ENCODE data around the gene TMEM235. TPM values are rescaled to one million over a fixed set of nuclear protein-coding genes. Genes with fewer than 3 reads are reported as not detected.
A peak's percentile ranks its signal among the peaks of the same experiment; 100 is the strongest.

Gene TMEM235
- total RNA-seq, 1 donor from 2014 or later = not detected

DNA sequence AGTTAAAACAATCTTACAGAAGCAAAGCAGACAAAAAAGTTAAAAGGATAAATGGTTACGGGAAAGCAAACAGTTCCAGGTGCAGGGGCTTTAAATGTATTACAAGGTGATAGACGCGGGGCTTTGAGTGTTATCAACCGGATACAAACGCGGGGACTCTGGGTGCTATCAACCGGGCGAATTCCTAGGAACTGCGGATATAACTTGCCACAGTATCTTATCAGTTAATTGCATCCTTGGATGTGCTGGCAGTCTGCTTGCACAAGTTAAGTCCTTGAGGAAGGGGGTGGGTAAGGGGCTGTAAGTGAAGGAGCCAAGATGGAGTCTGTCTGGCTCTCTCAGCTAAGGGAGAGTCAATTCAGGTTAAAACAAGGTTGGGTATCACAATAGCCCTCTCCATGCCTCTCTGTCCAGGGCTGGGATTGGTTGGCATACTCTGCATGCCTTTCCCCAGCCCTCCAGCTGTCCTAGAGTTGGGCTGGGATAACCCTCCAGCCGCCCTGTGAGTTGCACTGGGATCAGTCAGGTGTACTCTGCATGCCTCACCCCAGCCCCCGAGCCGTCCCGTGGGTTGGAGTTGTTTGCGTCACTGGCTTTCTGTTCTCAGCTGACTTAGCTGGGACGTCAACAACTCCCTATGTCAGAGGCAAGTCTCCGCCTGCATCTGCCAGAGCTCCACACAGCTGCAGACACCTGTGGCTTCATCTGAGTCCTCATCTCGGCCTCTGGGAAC lies 40.9 kb downstream of the TMEM235 start:
- peak; percentile 66 for DNase-seq (ENCODE audit: low spot score)

DNA sequence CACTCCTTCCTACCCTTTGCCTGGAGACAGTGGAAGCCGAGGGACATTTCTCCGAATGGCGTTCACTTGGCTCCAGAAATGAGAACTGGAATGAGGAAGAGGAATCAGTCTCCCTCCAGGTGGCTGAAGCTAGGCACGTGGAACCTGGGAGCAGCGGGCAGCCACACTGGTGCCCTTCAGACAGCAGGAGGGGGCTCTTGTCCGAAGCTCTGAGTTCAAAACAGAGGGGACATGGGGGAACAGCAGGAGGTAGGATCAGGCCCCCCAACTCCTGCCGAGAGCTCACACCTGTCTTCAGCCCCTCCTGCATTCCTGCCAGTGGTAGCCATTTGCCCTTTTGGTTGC lies 41.5 kb downstream of the TMEM235 start:
- DNase-seq (ENCODE audit: low spot score) = no peak

DNA sequence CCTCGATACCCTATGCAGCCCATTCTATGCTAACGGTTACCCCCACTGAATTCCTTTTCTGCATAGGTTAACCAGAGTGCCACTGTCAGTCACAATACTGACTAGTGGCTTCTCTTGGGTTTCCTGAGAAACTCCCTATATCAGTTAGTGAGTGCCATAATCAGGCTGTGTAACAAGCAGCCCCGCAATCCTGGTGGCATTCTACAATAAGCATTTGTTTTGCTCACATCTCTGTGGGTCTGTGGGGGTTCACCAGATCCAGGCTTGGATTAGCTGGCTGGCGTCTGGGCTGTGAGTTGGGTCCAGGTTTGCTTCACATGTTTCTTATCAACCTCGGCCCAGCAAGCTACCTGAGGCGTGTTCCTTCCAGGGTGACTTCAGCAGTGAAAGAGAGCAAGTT lies 42.4 kb downstream of the TMEM235 start:
- no peak for DNase-seq (ENCODE audit: low spot score)

DNA sequence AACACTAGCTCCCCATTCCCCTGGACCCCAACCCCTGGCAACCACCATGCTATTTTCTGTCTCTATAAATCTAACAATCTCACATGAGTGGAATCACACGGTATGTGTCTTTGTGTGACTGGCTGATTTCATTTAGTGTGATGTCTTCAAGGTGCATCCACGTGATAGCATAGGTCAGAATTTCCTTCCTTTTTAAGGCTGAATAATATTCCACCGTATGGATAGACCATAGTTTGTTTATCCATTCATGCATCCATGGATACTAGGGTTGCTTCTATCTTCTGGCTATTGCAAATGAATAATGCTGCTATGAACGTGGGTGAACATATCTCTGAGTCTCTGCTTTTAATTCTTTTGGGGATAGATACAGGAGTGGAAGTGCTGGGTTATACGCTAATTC lies 43.9 kb downstream of the TMEM235 start:
- DNase-seq (ENCODE audit: low spot score) = no peak

DNA sequence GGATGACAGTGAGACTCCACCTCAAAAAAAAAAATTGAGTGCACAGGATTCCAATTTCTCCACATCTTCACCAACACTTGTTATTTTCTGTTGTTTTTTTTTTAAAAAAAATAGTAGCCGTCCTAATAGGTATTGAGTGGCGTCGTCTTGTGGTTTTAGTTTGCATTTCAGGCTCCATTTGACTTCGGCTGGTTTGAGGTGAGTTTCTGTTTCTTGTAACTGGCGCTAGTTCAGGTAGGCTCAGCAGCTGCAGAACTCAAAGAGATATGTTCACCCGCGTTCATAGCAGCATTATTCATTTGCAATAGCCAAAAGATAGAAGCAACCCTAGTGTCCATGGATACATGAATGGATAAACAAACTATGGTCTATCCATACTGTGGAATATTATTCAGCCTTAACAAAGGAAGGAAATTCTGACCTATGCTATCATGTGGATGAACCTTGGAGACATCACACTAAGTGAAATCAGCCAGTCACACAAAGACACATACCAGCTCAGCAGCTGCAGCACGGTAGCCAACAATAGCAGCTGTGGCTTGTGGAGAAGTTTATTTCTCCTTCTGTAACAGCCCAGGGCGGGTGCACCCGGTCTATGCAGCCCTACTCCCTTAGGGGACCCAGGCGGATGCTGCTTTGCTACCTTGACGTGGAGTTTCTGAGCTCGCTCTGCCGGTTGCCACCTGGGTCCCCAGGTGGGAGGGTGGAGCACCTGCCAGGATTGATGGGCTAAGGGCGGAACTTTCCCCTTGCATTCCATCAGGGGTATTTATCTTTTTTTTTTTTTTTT lies 44.9 kb downstream of the TMEM235 start:
- no peak for DNase-seq (ENCODE audit: low spot score)

DNA sequence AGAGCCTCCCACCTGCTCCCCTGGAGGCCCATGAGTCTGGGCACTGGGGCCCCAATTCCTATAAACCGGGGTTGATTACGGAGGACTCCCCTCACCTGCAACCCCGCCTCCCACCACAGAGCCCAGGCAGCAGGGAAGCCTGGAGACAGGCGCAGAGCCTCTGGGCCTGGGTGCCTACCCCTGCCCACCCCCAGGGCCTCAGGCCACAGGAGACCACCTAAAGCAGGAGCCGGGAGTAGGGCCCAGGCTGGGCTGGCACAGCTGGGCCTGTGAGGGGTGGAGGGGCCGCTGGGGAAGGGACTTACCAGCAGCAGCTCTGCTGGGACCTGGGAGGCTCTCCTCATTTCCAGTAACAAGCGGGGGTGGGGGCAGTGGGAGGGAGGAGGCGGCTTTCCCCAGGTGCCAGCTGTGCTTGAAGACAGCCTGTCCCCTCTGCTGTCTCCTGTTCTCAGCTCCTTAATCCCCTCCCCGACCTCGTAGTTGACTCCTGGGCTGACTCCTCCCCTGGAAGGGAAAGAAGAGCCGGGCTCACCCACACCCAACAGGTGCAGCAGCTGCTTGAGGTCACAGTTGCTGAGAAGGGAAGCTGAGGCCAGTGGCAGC lies 46.8 kb downstream of the TMEM235 start:
- no peak for DNase-seq (ENCODE audit: low spot score)

DNA sequence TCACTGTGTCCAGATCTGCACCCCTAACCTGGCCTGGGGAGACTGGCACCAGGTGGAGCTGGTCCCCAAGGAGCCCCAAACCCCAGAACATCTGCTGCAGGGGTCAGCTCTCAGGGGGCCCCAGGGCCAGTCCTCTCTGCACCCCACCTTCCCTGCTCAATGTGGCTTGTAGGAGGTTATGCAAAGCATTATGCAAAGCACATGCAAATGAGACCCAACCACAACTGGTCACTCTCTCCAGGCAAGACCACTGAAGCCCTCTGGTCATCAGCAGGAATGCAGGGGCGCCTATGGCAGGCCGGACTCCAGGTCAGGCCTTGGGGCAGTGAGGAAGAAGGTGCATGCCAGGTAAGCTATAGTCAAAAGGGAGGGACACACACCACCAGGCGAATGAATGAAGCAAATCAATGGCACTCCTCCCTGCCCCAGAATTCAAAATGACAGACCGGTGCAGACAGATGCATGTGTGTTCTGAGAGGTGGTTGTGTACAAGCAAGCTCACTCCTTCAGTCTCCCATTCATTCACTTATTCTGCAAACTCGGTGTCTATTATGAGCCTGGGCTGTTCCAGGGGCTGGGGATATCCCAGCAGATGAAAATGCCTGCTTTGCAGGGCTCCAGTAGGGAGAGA lies 48.0 kb downstream of the TMEM235 start:
- DNase-seq (ENCODE audit: low spot score) = no peak

DNA sequence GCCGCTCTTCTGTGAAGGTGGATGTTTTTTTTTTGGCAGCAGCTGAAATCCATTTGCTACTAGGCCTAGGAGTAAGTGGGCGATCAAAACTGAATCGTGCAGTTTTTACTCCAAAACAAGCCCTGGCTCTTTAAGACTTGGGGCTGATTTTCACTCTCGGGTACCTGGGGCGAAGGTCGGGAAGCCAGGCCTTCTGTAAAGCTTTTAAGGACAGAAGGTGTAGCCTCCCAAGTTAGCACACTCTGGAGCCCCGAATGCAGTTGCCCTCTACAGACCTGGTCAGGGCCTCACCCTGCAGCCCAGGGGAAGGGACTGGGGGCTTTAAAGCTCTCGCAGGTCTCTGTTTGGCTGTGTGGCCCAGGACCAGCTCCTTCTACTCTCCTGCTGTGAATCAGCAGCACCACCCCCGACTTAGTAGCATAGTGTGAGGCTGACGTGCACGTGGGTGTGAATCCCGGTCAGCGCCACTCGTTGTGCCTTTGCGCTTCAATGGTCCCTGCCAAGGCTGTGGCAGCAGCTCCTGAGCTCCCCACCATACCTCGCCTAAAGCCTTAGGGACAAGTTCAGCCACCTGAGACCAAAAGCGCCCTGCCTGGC lies 49.9 kb downstream of the TMEM235 start:
- no peak for DNase-seq (ENCODE audit: low spot score)

DNA sequence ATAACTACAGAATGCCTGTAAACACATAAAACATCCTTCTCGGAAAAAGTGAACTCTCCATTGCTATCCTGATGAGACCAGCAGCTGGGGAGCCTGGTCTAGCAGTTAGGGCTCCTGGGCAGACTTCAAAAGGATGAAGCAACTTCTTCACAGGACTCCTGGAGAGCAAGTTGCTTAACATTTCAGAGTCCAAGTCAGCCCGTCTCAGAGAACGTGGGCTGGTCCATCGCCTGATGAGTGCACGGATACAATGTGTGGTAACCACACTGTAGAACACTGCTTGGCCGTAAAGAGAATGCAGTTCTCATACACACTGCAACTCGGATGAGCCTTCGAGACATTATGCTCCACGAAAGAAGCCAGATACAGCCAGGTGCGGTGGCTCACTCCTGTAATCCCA lies 52.7 kb downstream of the TMEM235 start:
- no peak for DNase-seq (ENCODE audit: low spot score)

DNA sequence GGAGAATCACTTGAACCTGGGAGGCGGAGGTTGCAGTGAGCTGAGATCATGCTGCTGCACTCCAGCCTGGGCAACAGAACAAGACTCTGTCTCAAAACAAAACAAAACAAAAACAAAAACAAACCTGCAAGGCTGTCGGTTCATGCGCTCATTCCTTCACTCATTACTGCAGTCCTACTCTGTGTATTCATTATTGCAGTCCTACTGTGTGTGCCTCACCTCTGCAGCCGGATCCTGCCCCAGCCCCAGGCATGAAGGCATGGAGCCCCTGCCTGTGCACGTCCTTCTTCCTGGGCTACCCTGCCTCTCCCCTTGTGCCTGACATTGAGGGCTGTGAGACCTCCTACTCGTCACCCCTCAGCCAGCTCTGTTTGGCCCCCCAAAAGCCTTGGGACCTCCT lies 57.6 kb downstream of the TMEM235 start:
- DNase-seq (ENCODE audit: low spot score) = no peak

DNA sequence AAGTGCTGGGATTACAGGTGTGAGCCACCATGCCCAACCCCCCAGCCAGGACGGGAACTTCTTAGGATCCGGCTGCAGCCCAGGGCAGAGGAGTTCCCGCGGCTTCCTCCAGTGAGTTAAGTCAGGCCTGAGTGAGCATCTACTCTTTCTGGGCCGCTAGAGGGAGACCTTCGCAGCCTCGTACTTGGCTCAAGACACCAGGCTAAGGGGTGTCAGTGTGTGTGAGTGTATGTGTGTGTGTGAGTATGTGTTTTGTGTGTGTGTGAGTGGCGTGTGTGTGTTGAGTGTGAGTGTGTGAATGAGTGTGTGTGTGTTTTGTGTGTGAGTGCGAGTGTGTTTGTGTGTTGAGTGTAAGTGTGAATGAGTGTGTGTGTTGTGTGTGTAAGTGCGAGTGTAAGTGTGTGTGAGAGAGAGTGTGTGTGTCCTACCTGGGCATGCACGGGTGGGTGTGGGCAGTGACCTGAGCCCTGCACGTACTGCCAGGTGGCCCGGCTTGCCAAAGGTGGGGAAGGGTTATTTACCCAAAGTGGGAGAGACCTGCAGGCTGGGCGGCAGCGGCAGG lies 58.5 kb downstream of the TMEM235 start:
- DNase-seq (ENCODE audit: low spot score) = peak; percentile 83

Other genes starting within 250 kb of the TMEM235 start
- 43.9 TPM for gene TMC6, start 102.9 kb upstream of the TMEM235 start, total RNA-seq
- gene TMC8, start 100.9 kb upstream of the TMEM235 start, total RNA-seq = 16.2 TPM
- gene C17orf99, start 85.2 kb upstream of the TMEM235 start, total RNA-seq = not detected
- 142 TPM for gene SYNGR2, start 63.0 kb upstream of the TMEM235 start, total RNA-seq
- gene TK1, start 44.6 kb upstream of the TMEM235 start, total RNA-seq = 4.6 TPM
- 50.4 TPM for gene AFMID, start 44.3 kb upstream of the TMEM235 start, total RNA-seq
- gene BIRC5, start 17.4 kb upstream of the TMEM235 start, total RNA-seq = 2.7 TPM
- 11.9 TPM for gene SOCS3, start 128.4 kb downstream of the TMEM235 start, total RNA-seq
- 40.4 TPM for gene PGS1, start 147.0 kb downstream of the TMEM235 start, total RNA-seq

Data from mucosa of gallbladder (tissue), 1 donor.